ENCODE measurements around the gene SNX25. TPM values are rescaled to one million over a fixed set of nuclear protein-coding genes. Genes with fewer than 3 reads are reported as not detected.

Gene SNX25
- total and polyA plus RNA-seq, 2 of the 13 experiments (the other 11 are each of a cell fraction or from before 2014, with no cell fraction given), result 23.4 to 23.5 TPM

DNA sequence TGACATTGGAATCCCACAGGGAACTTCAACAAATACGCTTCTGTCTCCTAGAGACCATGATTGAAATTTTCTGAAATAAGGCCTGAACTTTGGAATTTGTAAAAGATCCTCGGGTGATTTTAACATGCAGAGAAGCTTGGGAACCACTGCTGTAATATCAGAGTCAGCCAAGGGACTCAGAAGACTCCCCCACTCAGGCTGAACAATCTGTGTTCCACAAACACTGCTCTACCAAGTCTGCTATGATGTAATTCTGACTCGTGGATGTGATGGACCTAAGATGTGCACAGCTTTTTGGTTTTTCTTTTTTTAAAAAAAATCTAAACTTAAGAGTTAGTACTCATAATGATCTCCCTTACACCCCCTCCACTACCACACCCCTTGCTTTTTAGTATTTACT, 160.3 kb downstream of the SNX25 start:
- H3K27ac ChIP-seq (ENCODE audit: extremely low read length, insufficient read depth, low read length), result no peak overlapping the region
- DNase-seq (ENCODE audit: low spot score), result no peak
- H3K36me3 ChIP-seq (replicated peaks in 1 of 2; ENCODE audit: control insufficient read depth in 1 of 2, insufficient read depth in 2 of 2, low read length in 2 of 2), result peaks cover 5 to 9% of the 10 kb centered on the region in 2 experiments; a peak in 3 of 5 replicates
- peaks cover 13% of the 10 kb centered on the region for H3K4me1 ChIP-seq (ENCODE audit: insufficient read depth, low read length)
- H2AFZ ChIP-seq (ENCODE audit: low read length), result no peak overlapping the region
- in situ Hi-C loops (cut with HindIII; ENCODE audit: extremely low pct_ligation_motif_present, low pct_unique_long_range_greater_than_20kb), result no loop called here
- intact Hi-C loops (cut with micrococcal nuclease; ENCODE audit: unreplicated experiment), result no loop called here
- TF ChIP-seq ZNF891 (CRISPR knock-in tag; IDR thresholded peaks at IDR 0.05) (no peak), ZNF644 (CRISPR knock-in tag; IDR thresholded peaks at IDR 0.05; ENCODE audit: low read depth) (no peak), STAT5B (CRISPR knock-in tag; IDR thresholded peaks at IDR 0.05) (no peak), HMGXB3 (CRISPR knock-in tag; IDR thresholded peaks at IDR 0.05; ENCODE audit: borderline replicate concordance) (no peak), YEATS2 (CRISPR knock-in tag; IDR thresholded peaks at IDR 0.05; ENCODE audit: borderline replicate concordance) (no peak), SPEN (CRISPR knock-in tag; IDR thresholded peaks at IDR 0.05; ENCODE audit: low read depth) (no peak), ZMYM2 (CRISPR knock-in tag; IDR thresholded peaks at IDR 0.05) (no peak), SKI (IDR thresholded peaks at IDR 0.05; ENCODE audit: partially characterized antibody) (no peak), CC2D1A (CRISPR knock-in tag; IDR thresholded peaks at IDR 0.05) (no peak), JUN (CRISPR knock-in tag; IDR thresholded peaks at IDR 0.05) (no peak)
- TF ChIP-seq, protein P1, sequence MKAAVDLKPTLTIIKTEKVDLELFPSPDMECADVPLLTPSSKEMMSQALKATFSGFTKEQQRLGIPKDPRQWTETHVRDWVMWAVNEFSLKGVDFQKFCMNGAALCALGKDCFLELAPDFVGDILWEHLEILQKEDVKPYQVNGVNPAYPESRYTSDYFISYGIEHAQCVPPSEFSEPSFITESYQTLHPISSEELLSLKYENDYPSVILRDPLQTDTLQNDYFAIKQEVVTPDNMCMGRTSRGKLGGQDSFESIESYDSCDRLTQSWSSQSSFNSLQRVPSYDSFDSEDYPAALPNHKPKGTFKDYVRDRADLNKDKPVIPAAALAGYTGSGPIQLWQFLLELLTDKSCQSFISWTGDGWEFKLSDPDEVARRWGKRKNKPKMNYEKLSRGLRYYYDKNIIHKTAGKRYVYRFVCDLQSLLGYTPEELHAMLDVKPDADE (CRISPR knock-in tag; IDR thresholded peaks at IDR 0.05), result no peak
- no peak for FAIRE-seq
- no peak overlapping the region for H3K4me3 ChIP-seq (replicated peaks in 1 of 3; ENCODE audit: insufficient read depth in 1 of 3, low read depth in 2 of 3, low read length in 3 of 3)
- ChIA-PET POLR2A (no interaction called here), CTCF (ENCODE audit: low intra/inter-chr PET ratio, low total read pairs) (no interaction called here)
- ATAC-seq, result no peak
- WGBS (ENCODE audit: low lambda C conversion rate), result 54% methylated on average over 3 of the region's 3 CpGs
- no peaks in the 10 kb centered on the region for H3K79me2 ChIP-seq (ENCODE audit: insufficient read depth, low read length)
- H4K20me1 ChIP-seq (ENCODE audit: insufficient read depth, low read length), result no peaks in the 10 kb centered on the region
- no TSS peak for BruUV-seq (replicated peaks)
- H3K27me3 ChIP-seq (ENCODE audit: control insufficient read depth in 1 of 2, insufficient read depth in 2 of 2, low read length in 2 of 2), result no peaks in the 10 kb centered on the region
- no peak overlapping the region for H3K4me2 ChIP-seq (ENCODE audit: low read depth, low read length)
- H3K9ac ChIP-seq (ENCODE audit: insufficient read depth, low read depth, low read length), result no peak overlapping the region
- no peaks in the 10 kb centered on the region for H3K9me3 ChIP-seq (ENCODE audit: low read length)
